ENCODE measurements around the gene UACA. TPM values are rescaled to one million over a fixed set of nuclear protein-coding genes. Genes with fewer than 3 reads are reported as not detected.

Gene UACA
- total RNA-seq, 2 donors from 2014 or later: 1.3 to 1.7 TPM

GRCh38 chr15:70650567-70651302 is 112.6 kb downstream of the UACA start:
- Mint-ChIP-seq H3K4me3 (no peak overlapping the region), H3K36me3 (ENCODE audit: low read depth) (no peaks in the 10 kb centered on the region), H3K4me1 (no peaks in the 10 kb centered on the region), H3K27ac (no peak overlapping the region), H3K27me3 (peaks cover 33% of the 10 kb centered on the region)
- ATAC-seq (no peak), DNase-seq (no peak)
- H3K9me3 ChIP-seq (ENCODE audit: control insufficient read depth, low read length, poor library complexity, severe bottlenecking): no peaks in the 10 kb centered on the region

GRCh38 chr15:70647396-70647795 is 116.0 kb downstream of the UACA start:
- H3K4me1 Mint-ChIP-seq: no peaks in the 10 kb centered on the region
- ATAC-seq (no peak), DNase-seq (no peak)
- peaks cover 51% of the 10 kb centered on the region for H3K27me3 Mint-ChIP-seq
- H3K4me3 Mint-ChIP-seq: no peak overlapping the region
- no peak overlapping the region for H3K27ac Mint-ChIP-seq
- no peaks in the 10 kb centered on the region for H3K9me3 ChIP-seq (ENCODE audit: control insufficient read depth, low read length, poor library complexity, severe bottlenecking)
- H3K36me3 Mint-ChIP-seq (ENCODE audit: low read depth): no peaks in the 10 kb centered on the region

- no peaks in the 10 kb centered on the region for H3K9me3 ChIP-seq (ENCODE audit: control insufficient read depth, low read length, poor library complexity, severe bottlenecking)
- H3K36me3 Mint-ChIP-seq (ENCODE audit: low read depth): no peaks in the 10 kb centered on the region
- DNase-seq (no peak), ATAC-seq (no peak)
- no peak overlapping the region for H3K27ac Mint-ChIP-seq
- H3K4me1 Mint-ChIP-seq: no peaks in the 10 kb centered on the region
- H3K4me3 Mint-ChIP-seq: no peak overlapping the region
- H3K27me3 Mint-ChIP-seq: peaks cover 51% of the 10 kb centered on the region
Measured at GRCh38 chr15:70646169-70646568, 117.2 kb downstream of the UACA start.

- Mint-ChIP-seq H3K36me3 (ENCODE audit: low read depth) (no peaks in the 10 kb centered on the region), H3K4me1 (no peaks in the 10 kb centered on the region), H3K4me3 (no peak overlapping the region), H3K27me3 (peaks cover 42% of the 10 kb centered on the region), H3K27ac (no peak overlapping the region)
- DNase-seq (no peak), ATAC-seq (no peak)
- no peaks in the 10 kb centered on the region for H3K9me3 ChIP-seq (ENCODE audit: control insufficient read depth, low read length, poor library complexity, severe bottlenecking)
Measured at GRCh38 chr15:70643783-70644125, 119.6 kb downstream of the UACA start.

- Mint-ChIP-seq H3K4me3 (no peak overlapping the region), H3K4me1 (no peaks in the 10 kb centered on the region), H3K27me3 (peaks cover 42% of the 10 kb centered on the region), H3K36me3 (ENCODE audit: low read depth) (no peaks in the 10 kb centered on the region), H3K27ac (no peak overlapping the region)
- no peak for DNase-seq
- H3K9me3 ChIP-seq (ENCODE audit: control insufficient read depth, low read length, poor library complexity, severe bottlenecking): no peaks in the 10 kb centered on the region
- no peak for ATAC-seq
Measured at GRCh38 chr15:70643106-70643782, 120.1 kb downstream of the UACA start.

- peaks cover 12% of the 10 kb centered on the region for H3K4me1 Mint-ChIP-seq
- no peaks in the 10 kb centered on the region for H3K9me3 ChIP-seq (ENCODE audit: control insufficient read depth, low read length, poor library complexity, severe bottlenecking)
- H3K36me3 Mint-ChIP-seq (ENCODE audit: low read depth): peaks cover 4% of the 10 kb centered on the region
- ATAC-seq (no peak), DNase-seq (no peak)
- H3K27ac Mint-ChIP-seq: no peak overlapping the region
- H3K27me3 Mint-ChIP-seq: peaks cover 51% of the 10 kb centered on the region
- H3K4me3 Mint-ChIP-seq: no peak overlapping the region
Measured at GRCh38 chr15:70636540-70637165, 126.7 kb downstream of the UACA start.

GRCh38 chr15:70635895-70636294 is 127.5 kb downstream of the UACA start:
- ATAC-seq: no peak
- Mint-ChIP-seq H3K36me3 (ENCODE audit: low read depth) (peaks cover 4% of the 10 kb centered on the region), H3K27ac (no peak overlapping the region)

GRCh38 chr15:70633991-70634390 is 129.4 kb downstream of the UACA start:
- no peak for DNase-seq
- no peaks in the 10 kb centered on the region for H3K9me3 ChIP-seq (ENCODE audit: control insufficient read depth, low read length, poor library complexity, severe bottlenecking)
- Mint-ChIP-seq H3K27ac (no peak overlapping the region), H3K4me3 (no peak overlapping the region), H3K27me3 (peaks cover 75% of the 10 kb centered on the region), H3K4me1 (peaks cover 12% of the 10 kb centered on the region), H3K36me3 (ENCODE audit: low read depth) (peaks cover 6% of the 10 kb centered on the region)
- no peak for ATAC-seq

More at GRCh38 chr15:70635895-70636294, 127.5 kb downstream of the UACA start:
- H3K4me3 Mint-ChIP-seq: no peak overlapping the region
- H3K4me1 Mint-ChIP-seq: peaks cover 12% of the 10 kb centered on the region
- no peaks in the 10 kb centered on the region for H3K9me3 ChIP-seq (ENCODE audit: control insufficient read depth, low read length, poor library complexity, severe bottlenecking)
- no peak for DNase-seq
- peaks cover 59% of the 10 kb centered on the region for H3K27me3 Mint-ChIP-seq

- ATAC-seq: no peak
- H3K27me3 Mint-ChIP-seq: peaks cover 82% of the 10 kb centered on the region
- H3K4me3 Mint-ChIP-seq: no peak overlapping the region
- peaks cover 14% of the 10 kb centered on the region for H3K4me1 Mint-ChIP-seq
- no peak for DNase-seq
- H3K9me3 ChIP-seq (ENCODE audit: control insufficient read depth, low read length, poor library complexity, severe bottlenecking): no peaks in the 10 kb centered on the region
- peaks cover 6% of the 10 kb centered on the region for H3K36me3 Mint-ChIP-seq (ENCODE audit: low read depth)
- H3K27ac Mint-ChIP-seq: no peak overlapping the region
Measured at GRCh38 chr15:70633103-70633831, 130.1 kb downstream of the UACA start.

GRCh38 chr15:70632491-70633102 is 130.8 kb downstream of the UACA start:
- Mint-ChIP-seq H3K27ac (no peak overlapping the region), H3K4me3 (no peak overlapping the region)
- ATAC-seq: no peak

GRCh38 chr15:70632079-70632478 is 131.3 kb downstream of the UACA start:
- ATAC-seq: no peak
- H3K27me3 Mint-ChIP-seq: peaks cover 89% of the 10 kb centered on the region
- no peak overlapping the region for H3K4me3 Mint-ChIP-seq
- H3K36me3 Mint-ChIP-seq (ENCODE audit: low read depth): peaks cover 6% of the 10 kb centered on the region
- H3K4me1 Mint-ChIP-seq: peaks cover 14% of the 10 kb centered on the region
- H3K27ac Mint-ChIP-seq: no peak overlapping the region
- H3K9me3 ChIP-seq (ENCODE audit: control insufficient read depth, low read length, poor library complexity, severe bottlenecking): no peaks in the 10 kb centered on the region
- no peak for DNase-seq

More at GRCh38 chr15:70632491-70633102, 130.8 kb downstream of the UACA start:
- H3K4me1 Mint-ChIP-seq: peaks cover 14% of the 10 kb centered on the region
- no peak for DNase-seq
- H3K9me3 ChIP-seq (ENCODE audit: control insufficient read depth, low read length, poor library complexity, severe bottlenecking): no peaks in the 10 kb centered on the region
- peaks cover 6% of the 10 kb centered on the region for H3K36me3 Mint-ChIP-seq (ENCODE audit: low read depth)
- H3K27me3 Mint-ChIP-seq: peaks cover 87% of the 10 kb centered on the region

- no peak for ATAC-seq
- Mint-ChIP-seq H3K36me3 (ENCODE audit: low read depth) (peaks cover 2% of the 10 kb centered on the region), H3K27me3 (peaks cover 82% of the 10 kb centered on the region), H3K4me1 (peaks cover 8% of the 10 kb centered on the region), H3K4me3 (no peak overlapping the region), H3K27ac (no peak overlapping the region)
- no peak for DNase-seq
- no peaks in the 10 kb centered on the region for H3K9me3 ChIP-seq (ENCODE audit: control insufficient read depth, low read length, poor library complexity, severe bottlenecking)
Measured at GRCh38 chr15:70629735-70630273, 133.6 kb downstream of the UACA start.
